Measurements from ENCODE around the gene CASTOR2. TPM values are rescaled to one million over a fixed set of nuclear protein-coding genes. Genes with fewer than 3 reads are reported as not detected.

Gene CASTOR2
- total and polyA plus RNA-seq, 2 of the 8 experiments (the other 6 are each of a cell fraction or from before 2014, with no cell fraction given) = 12.1 to 47.8 TPM

DNA sequence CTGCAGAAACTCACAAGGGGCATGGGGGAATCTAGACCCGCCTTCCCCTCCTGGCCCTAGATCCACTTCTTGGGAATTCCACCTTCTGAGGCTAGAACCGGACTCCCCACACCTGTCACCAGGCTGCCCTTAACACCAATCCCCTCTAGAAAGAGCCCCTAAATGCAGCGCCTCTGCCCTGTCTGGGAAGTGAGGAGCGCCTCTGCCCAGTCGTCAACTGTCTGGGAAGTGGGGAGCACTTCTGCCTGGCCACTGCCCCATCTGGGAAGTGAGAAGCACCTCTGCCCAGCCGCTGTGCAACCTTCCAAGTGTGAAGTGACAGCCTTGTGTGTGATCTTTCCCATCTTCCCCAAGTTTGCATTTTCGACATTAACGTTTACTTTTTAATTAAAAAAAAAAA, 100.3 kb downstream of the CASTOR2 start:
- FAIRE-seq (no peak), DNase-seq (ENCODE audit: low read depth in 1 of 2, low spot score in 2 of 2) (no peak)
- Histone ChIP-seq H3K36me3 (ENCODE audit: control insufficient read depth in 2 of 4, insufficient read depth in 4 of 4, low read length in 3 of 4) (peaks cover 12 to 65% (median 36%) of the 10 kb centered on the region in 4 experiments; a peak in 7 of 8 replicates), H3K79me1 (ENCODE audit: low read depth, low read length) (peaks cover 2% of the 10 kb centered on the region; the same call in 1 of the 2 replicates), H3K27me3 (replicated peaks in 1 of 4; ENCODE audit: control insufficient read depth in 3 of 4, extremely low read depth in 1 of 4, insufficient read depth in 3 of 4, low read length in 3 of 4) (no peaks in the 10 kb centered on the region), H3K9me3 (ENCODE audit: insufficient read depth in 2 of 2, low read depth in 1 of 2, low read length in 1 of 2) (no peaks in the 10 kb centered on the region), H3K9ac (replicated peaks in 1 of 4; ENCODE audit: extremely low read depth in 1 of 4, low read depth in 3 of 4, low read length in 3 of 4) (no peak overlapping the region), H3K56ac (replicated peaks; ENCODE audit: insufficient read length, low read depth, low read length) (no peak overlapping the region), H3K4ac (replicated peaks; ENCODE audit: insufficient read length, low read depth, low read length) (no peak overlapping the region), H3K79me2 (ENCODE audit: control insufficient read depth in 1 of 2, insufficient read depth in 2 of 2, low read length in 2 of 2) (no peaks in the 10 kb centered on the region), H2BK120ac (replicated peaks; ENCODE audit: low read depth, low read length) (no peak overlapping the region), H3K23me2 (ENCODE audit: low read depth, low read length) (no peaks in the 10 kb centered on the region), H2BK12ac (ENCODE audit: low read depth, low read length) (no peak overlapping the region), H3K23ac (ENCODE audit: insufficient read length) (no peak overlapping the region), H4K91ac (replicated peaks; ENCODE audit: insufficient read length, low read length) (no peak overlapping the region), H3K14ac (ENCODE audit: insufficient read length) (no peak overlapping the region), H2BK15ac (ENCODE audit: low read length) (no peak overlapping the region), H4K5ac (ENCODE audit: insufficient read length, low read depth, low read length) (no peak overlapping the region), H3K4me2 (ENCODE audit: insufficient read depth in 1 of 2, low read depth in 2 of 2, low read length in 2 of 2) (no peak overlapping the region), H4K8ac (ENCODE audit: extremely low read depth, insufficient read depth, low read length) (no peak overlapping the region), H2BK5ac (ENCODE audit: low read depth, low read length) (no peak overlapping the region), H3K4me3 (ENCODE audit: extremely low read depth in 1 of 4, insufficient read depth in 2 of 4, low read depth in 3 of 4, low read length in 4 of 4) (no peak overlapping the region), H3K27ac (ENCODE audit: low read depth, low read length) (no peak overlapping the region), H2BK20ac (ENCODE audit: low read length) (no peak overlapping the region), H2AK5ac (ENCODE audit: low read depth, low read length) (no peak overlapping the region), H3K4me1 (replicated peaks in 1 of 4; ENCODE audit: control insufficient read depth in 3 of 4, insufficient read depth in 4 of 4, low read length in 3 of 4) (no peaks in the 10 kb centered on the region), H4K20me1 (replicated peaks in 1 of 2; ENCODE audit: control insufficient read depth in 1 of 2, insufficient read depth in 2 of 2, low read length in 2 of 2) (no peaks in the 10 kb centered on the region), H3K18ac (ENCODE audit: extremely low read depth, low read length) (no peak overlapping the region), H2AFZ (ENCODE audit: low read length) (no peak overlapping the region)
- 85% methylated on average over 8 of the region's 8 CpGs; no CpG with 5 or more reads in 1 of the 2 experiments for WGBS, 2 experiments (ENCODE audit: extremely low coverage in 1 of 2, insufficient coverage in 1 of 2, insufficient read length in 1 of 2, insufficient replicate concordance in 2 of 2, low coverage in 1 of 2, low lambda C conversion rate in 2 of 2, missing lambda C conversion rate in 1 of 2)
- ChIA-PET CTCF (ENCODE audit: partially characterized antibody) (no interaction called here), POLR2A (ENCODE audit: partially characterized antibody) (interaction anchor here (0.5 to 1.0 kb wide), 2 partner anchors 9 to 15 kb away, joined by 3 read pairs; partner anchors contain the start of gene RCC1L)
- TF ChIP-seq CBX5 (IDR thresholded peaks at IDR 0.05; ENCODE audit: low read depth, low read length) = no peak
- TF ChIP-seq TEAD4 (IDR thresholded peaks at IDR 0.05; ENCODE audit: low read depth, low read length) = no peak
- TF ChIP-seq ASH2L (IDR thresholded peaks at IDR 0.05; ENCODE audit: low read length) = no peak
- TF ChIP-seq KDM5A (IDR thresholded peaks at IDR 0.05; ENCODE audit: low read length) = no peak
- TF ChIP-seq JUND (IDR thresholded peaks at IDR 0.05; ENCODE audit: low read length) = no peak
- TF ChIP-seq CTBP2 (IDR thresholded peaks at IDR 0.05; ENCODE audit: borderline replicate concordance, insufficient read depth, insufficient read length, low read length) = no peak
- no peak for TF ChIP-seq POLR2A (IDR thresholded peaks at IDR 0.05; ENCODE audit: control extremely low read depth in 1 of 2, low read depth in 2 of 2, low read length in 2 of 2)
- no peak for TF ChIP-seq TAF7 (optimal IDR thresholded peaks at IDR 0.05; ENCODE audit: borderline replicate concordance, low read depth, low read length)
- TF ChIP-seq NRF1 (IDR thresholded peaks at IDR 0.05; ENCODE audit: low read depth, low read length) = no peak
- no peak for TF ChIP-seq POU5F1 (IDR thresholded peaks at IDR 0.05; ENCODE audit: low read depth, low read length)
